HG03575 (cell line): ENCODE results near the gene CDC23.
"Not testable (repeated sequence)": the region's sequence is repeated elsewhere in the genome, so short reads cannot be mapped to it uniquely, and the experiment has no call there.

Source experiments
- ATAC-seq: cut with Tn5 transposase; IDR thresholded peaks from one replicate; pipeline ENCODE4 v1.9.1; 2021; ENCODE audit not compliant: unreplicated experiment, insufficient number of reproducible peaks, low FRiP score; ENCODE audit errors: extremely low read depth

CDC23 gene

GRCh38 chr5:138157626-138158025 lies 55.5 kb downstream of the CDC23 start:
- no peak for ATAC-seq

DNA sequence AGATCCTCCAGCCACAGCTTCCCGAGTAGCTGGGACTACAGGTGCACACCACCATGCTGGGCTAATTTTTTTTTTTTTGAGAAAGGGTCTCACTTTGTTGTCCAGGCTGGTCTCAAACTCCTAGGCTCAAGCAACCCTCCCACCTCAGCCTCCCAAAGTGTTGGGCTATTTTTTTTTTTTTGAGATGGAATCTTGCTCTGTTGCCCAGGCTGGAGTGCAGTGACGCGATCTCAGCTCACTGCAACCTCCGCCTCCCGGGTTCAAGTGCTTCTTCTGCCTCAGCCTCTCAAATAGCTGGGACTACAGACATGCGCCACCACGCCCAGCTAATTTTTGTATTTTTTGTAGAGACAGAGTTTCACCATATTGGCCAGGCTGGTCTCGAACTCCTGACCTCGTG lies 57.1 kb downstream of the CDC23 start:
- not testable (repeated sequence) for ATAC-seq

GRCh38 chr5:138149530-138149929 lies 63.6 kb downstream of the CDC23 start:
- ATAC-seq = no peak

DNA sequence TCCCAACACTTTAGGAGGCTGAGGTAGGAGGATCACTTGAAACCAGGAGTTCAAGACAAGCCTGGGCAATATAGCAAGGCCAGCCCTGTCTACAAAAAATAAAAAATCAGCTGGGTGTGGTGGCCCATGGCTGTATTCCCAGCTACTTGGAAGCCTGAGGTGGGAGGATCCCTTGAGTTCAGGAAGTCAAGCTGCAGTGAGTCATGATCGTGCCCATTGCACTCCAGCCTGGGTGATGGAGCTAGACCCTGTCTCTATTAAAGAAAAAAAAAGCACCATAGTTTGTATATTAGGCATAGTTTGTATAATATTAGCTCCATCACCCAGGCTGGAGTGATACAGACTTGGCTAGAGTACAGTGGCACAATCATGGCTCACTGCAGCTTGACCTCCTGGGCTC lies 64.3 kb downstream of the CDC23 start:
- ATAC-seq = no peak

DNA sequence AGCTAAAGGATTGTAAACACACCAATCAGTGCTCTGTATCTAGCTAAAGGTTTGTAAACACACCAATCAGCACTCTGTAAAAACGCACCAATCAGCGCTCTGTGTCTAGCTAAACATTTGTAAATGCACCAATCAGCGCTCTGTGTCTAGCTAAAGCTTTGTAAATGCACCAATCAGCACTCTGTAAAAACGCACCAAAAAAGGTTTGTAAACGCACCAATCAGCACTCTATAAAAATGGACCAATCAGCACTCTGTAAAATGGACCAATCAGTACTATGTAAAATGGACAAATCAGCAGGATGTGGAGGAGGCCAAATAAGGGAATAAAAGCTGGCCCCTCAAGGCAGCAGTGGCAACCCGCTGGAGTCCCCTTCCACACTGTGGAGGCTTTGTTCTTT lies 69.5 kb downstream of the CDC23 start:
- not testable (repeated sequence) for ATAC-seq

DNA sequence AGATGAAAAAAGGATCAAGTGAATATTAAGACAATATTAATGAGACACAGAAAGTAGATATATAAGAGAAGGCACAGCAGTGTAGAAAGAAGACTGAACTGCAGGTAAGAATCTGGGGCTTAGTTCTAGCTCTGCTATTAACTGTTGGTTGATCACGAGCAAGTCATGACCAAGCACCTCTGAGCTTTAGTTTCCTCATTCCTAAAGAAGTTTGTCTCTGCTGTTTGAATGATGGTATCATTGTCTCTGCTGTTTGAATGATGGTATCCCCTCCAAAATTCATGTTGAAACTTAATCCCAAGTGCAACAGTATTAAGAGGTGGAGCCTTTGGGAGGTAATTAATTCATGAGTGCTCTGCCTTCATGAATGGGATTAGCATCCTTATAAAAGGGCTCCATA lies 71.4 kb downstream of the CDC23 start:
- no peak for ATAC-seq

DNA sequence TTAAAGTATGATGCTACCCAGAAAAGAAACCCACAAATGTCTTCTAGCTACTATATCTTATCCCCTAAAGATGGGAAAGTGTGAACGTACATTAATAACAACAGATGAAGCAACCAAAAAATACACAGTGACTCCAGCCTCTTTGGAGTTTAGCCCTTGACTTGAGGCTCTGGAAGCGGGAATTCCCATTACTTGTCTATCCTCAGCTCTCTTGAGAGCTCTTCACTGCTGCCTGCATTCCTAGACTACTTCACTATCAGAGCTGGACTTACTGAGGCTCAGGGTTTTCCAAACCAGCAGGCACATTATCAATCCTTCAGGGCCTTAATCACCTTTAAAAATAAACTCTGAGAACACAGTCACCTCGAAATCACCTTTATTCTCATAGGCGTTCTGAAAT lies 72.9 kb downstream of the CDC23 start:
- ATAC-seq = no peak

- ATAC-seq = no peak
Measured at GRCh38 chr5:138139781-138140090, 73.4 kb downstream of the CDC23 start.

DNA sequence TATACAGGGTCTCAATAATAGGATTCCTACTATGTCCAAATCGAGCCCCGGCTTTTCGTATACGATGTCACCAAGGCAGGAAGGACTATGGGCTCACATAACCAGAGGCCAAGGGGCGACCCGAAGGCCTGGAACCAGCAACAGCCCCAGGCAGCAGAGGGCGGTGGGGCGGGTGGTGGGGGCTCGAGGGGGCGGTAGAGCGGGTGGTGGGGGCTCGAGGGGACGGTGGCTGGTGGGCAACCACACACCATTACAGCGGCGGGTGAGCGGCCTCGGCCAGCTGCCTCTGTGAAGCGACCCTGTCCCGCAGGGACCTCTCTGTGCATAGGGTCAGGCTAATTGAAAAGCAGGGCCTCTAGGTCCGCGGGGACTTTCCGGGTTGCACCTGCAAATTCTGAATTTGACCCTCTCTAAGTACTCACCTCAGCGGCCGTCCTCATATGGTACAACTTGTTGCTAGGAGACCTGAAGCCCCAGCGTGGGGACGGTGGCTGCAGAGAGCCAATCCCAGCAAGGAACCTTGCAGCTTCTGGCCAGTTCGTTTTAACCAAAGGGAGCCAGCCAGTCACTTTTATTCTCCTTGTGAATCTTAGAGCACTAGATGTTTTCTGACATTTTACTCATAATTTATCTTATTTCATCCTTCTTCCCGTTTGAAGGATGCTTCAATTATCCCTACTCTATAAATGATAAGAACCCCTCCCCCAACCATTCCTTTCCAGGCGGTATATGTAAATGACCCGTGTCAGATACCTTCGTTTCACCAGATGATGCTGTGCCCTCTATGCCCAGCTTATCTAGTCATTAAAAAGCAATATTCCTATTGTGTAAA lies 74.0 kb downstream of the CDC23 start, which contains the start of gene NME5:
Gene NME5, minus strand, starts transcription at position 480 of the 832 bp plus-strand sequence. CDS start 648 bp downstream, outside the sequence.
- no peak for ATAC-seq
